H1 (cell line): ENCODE results near the gene P4HB. TPM values are rescaled to one million over a fixed set of nuclear protein-coding genes. Genes with fewer than 3 reads are reported as not detected.

Experiments
- CTCF ChIA-PET: fragments of 300-600 bp; sonication (Branson Sonifier 250); formaldehyde crosslinking; loops from one replicate; lab custom pipeline; 2021; ENCODE audit not compliant: partially characterized antibody; lab: Charles Lee
- POLR2A ChIA-PET: fragments of 300-600 bp; sonication (Branson Sonifier 250); formaldehyde crosslinking; loops from one replicate; lab custom pipeline; 2021; ENCODE audit warnings: inconsistent platforms; ENCODE audit not compliant: partially characterized antibody; lab: Charles Lee
- DNase-seq, 2 experiments: peaks; one replicate each; pipeline versions ENCODE4 v3.0.0 to v3.0.0-alpha.2; 2010 to 2022; ENCODE audit warnings: low spot score in 2 of 2, low read depth in 1 of 2, mixed read lengths in 1 of 2
- FAIRE-seq: peaks from 2 replicates; lab custom pipeline; 2011; peaks lifted over from hg19 to GRCh38; lab: Jason Lieb, UNC
- H2AFZ ChIP-seq: 2 replicates; pipeline ENCODE4 v1.8.1; 2012; ENCODE audit warnings: low read length, inconsistent platforms
- H2AK5ac ChIP-seq: 2 replicates; pipeline ENCODE4 v1.6.1; 2013; ENCODE audit warnings: low read depth, low read length
- H2BK120ac ChIP-seq: replicated peaks from 2 replicates; pipeline ENCODE3; 2013; ENCODE audit warnings: low read depth, low read length, inconsistent platforms
- H2BK12ac ChIP-seq: 2 replicates; pipeline ENCODE4 v1.6.1; 2013; ENCODE audit warnings: low read depth, low read length
- H2BK15ac ChIP-seq: 2 replicates; pipeline ENCODE4 v1.6.1; 2013; ENCODE audit warnings: low read length
- H2BK20ac ChIP-seq: 2 replicates; pipeline ENCODE4 v1.6.1; 2013; ENCODE audit warnings: low read length
- H2BK5ac ChIP-seq: 2 replicates; pipeline ENCODE4 v1.6.1; 2013; ENCODE audit warnings: low read depth, low read length
- H3K14ac ChIP-seq: 2 replicates; pipeline ENCODE4 v1.6.1; 2013; ENCODE audit warnings: inconsistent platforms; ENCODE audit not compliant: insufficient read length
- H3K18ac ChIP-seq: 2 replicates; pipeline ENCODE4 v1.6.1; 2013; ENCODE audit warnings: low read length; ENCODE audit errors: extremely low read depth
- H3K23ac ChIP-seq: 2 replicates; pipeline ENCODE4 v1.6.1; 2013; ENCODE audit warnings: inconsistent platforms; ENCODE audit not compliant: insufficient read length
- H3K23me2 ChIP-seq: 2 replicates; pipeline ENCODE4 v1.6.1; 2013; ENCODE audit warnings: low read depth, low read length
- H3K27ac ChIP-seq: 2 replicates; pipeline ENCODE4 v1.6.1; 2011; ENCODE audit warnings: low read depth, low read length, inconsistent platforms
- H3K27me3 ChIP-seq, 4 experiments: replicated peaks in 1 of 4; 1 replicate in 1 of 4; 2 replicates in 3 of 4; pipeline versions ENCODE4 v1.6.1 to v1.8.1; 2011 to 2013; ENCODE audit warnings: low read length in 3 of 4, mild to moderate bottlenecking in 3 of 4, inconsistent platforms in 2 of 4, mixed read lengths in 2 of 4, moderate library complexity in 1 of 4; ENCODE audit not compliant: control insufficient read depth in 3 of 4, insufficient read depth in 3 of 4; ENCODE audit errors: extremely low read depth in 1 of 4
- H3K36me3 ChIP-seq, 4 experiments: 2 replicates each; pipeline versions ENCODE4 v1.6.1 to v1.8.1; 2011 to 2013; ENCODE audit warnings: mild to moderate bottlenecking in 4 of 4, low read length in 3 of 4, moderate library complexity in 2 of 4, control low read depth in 1 of 4, inconsistent platforms in 1 of 4; ENCODE audit not compliant: insufficient read depth in 4 of 4, control insufficient read depth in 2 of 4
- H3K4ac ChIP-seq: replicated peaks from 2 replicates; pipeline ENCODE3; 2013; ENCODE audit warnings: low read length, low read depth, mixed read lengths, inconsistent platforms; ENCODE audit not compliant: insufficient read length
- H3K4me1 ChIP-seq, 4 experiments: replicated peaks in 1 of 4; 1 replicate in 1 of 4; 2 replicates in 3 of 4; pipeline versions ENCODE4 v1.6.1 to v1.8.1; 2011 to 2013; ENCODE audit warnings: low read length in 3 of 4, inconsistent platforms in 2 of 4, mixed read lengths in 1 of 4; ENCODE audit not compliant: insufficient read depth in 4 of 4, control insufficient read depth in 3 of 4
- H3K4me2 ChIP-seq, 2 experiments: 2 replicates each; pipeline versions ENCODE4 v1.6.1 to v1.8.1; 2011 to 2013; ENCODE audit warnings: low read depth in 2 of 2, low read length in 2 of 2, control low read depth in 1 of 2, inconsistent platforms in 1 of 2, mild to moderate bottlenecking in 1 of 2; ENCODE audit not compliant: insufficient read depth in 1 of 2
- H3K4me3 ChIP-seq, 4 experiments: fragments of 200-600, 300-600 bp in 1 of 4; sonication (generic), shearing (Covaris generic), sonication (Bioruptor Twin) in 1 of 4; 2 replicates each; pipeline versions ENCODE4 v1.5.1 to v1.8.1; 2011 to 2016; ENCODE audit warnings: low read length in 4 of 4, low read depth in 3 of 4, control low read depth in 2 of 4, inconsistent platforms in 2 of 4, mild to moderate bottlenecking in 2 of 4, mixed read lengths in 1 of 4, moderate library complexity in 1 of 4; ENCODE audit not compliant: insufficient read depth in 2 of 4; ENCODE audit errors: extremely low read depth in 1 of 4
- H3K56ac ChIP-seq: replicated peaks from 2 replicates; pipeline ENCODE3; 2013; ENCODE audit warnings: low read depth, mild to moderate bottlenecking, mixed read lengths, low read length, inconsistent platforms; ENCODE audit not compliant: insufficient read length
- H3K79me1 ChIP-seq: 2 replicates; pipeline ENCODE4 v1.6.1; 2013; ENCODE audit warnings: low read depth, low read length, control low read depth
- H3K79me2 ChIP-seq, 2 experiments: 2 replicates each; pipeline versions ENCODE4 v1.6.1 to v1.8.1; 2012 to 2013; ENCODE audit warnings: low read length in 2 of 2, mild to moderate bottlenecking in 2 of 2, inconsistent platforms in 1 of 2; ENCODE audit not compliant: insufficient read depth in 2 of 2, control insufficient read depth in 1 of 2
- H3K9ac ChIP-seq, 4 experiments: replicated peaks in 1 of 4; 1 replicate in 1 of 4; 2 replicates in 3 of 4; pipeline versions ENCODE4 v1.6.1 to v1.8.1; 2011 to 2013; ENCODE audit warnings: low read depth in 3 of 4, low read length in 3 of 4, control low read depth in 2 of 4, mild to moderate bottlenecking in 2 of 4, moderate library complexity in 2 of 4, inconsistent platforms in 1 of 4; ENCODE audit errors: extremely low read depth in 1 of 4
- H3K9me3 ChIP-seq, 2 experiments: 2 replicates each; pipeline versions ENCODE4 v1.6.1 to v1.8.1; 2012 to 2013; ENCODE audit warnings: mild to moderate bottlenecking in 2 of 2, moderate library complexity in 2 of 2, control low read depth in 1 of 2, inconsistent platforms in 1 of 2, low read depth in 1 of 2, low read length in 1 of 2, mixed read lengths in 1 of 2; ENCODE audit not compliant: insufficient read depth in 2 of 2
- H4K20me1 ChIP-seq, 2 experiments: replicated peaks in 1 of 2; 2 replicates each; pipeline versions ENCODE3 to v1.8.1; 2011 to 2013; ENCODE audit warnings: inconsistent platforms in 2 of 2, low read length in 2 of 2, mild to moderate bottlenecking in 1 of 2; ENCODE audit not compliant: insufficient read depth in 2 of 2, control insufficient read depth in 1 of 2
- H4K5ac ChIP-seq: 2 replicates; pipeline ENCODE4 v1.6.1; 2013; ENCODE audit warnings: low read length, low read depth, mixed read lengths, inconsistent platforms; ENCODE audit not compliant: insufficient read length
- H4K8ac ChIP-seq: 2 replicates; pipeline ENCODE4 v1.8.0; 2013; ENCODE audit warnings: mild to moderate bottlenecking, moderate library complexity, low read length, inconsistent platforms; ENCODE audit not compliant: insufficient read depth; ENCODE audit errors: extremely low read depth
- H4K91ac ChIP-seq: replicated peaks from 2 replicates; pipeline ENCODE3; 2013; ENCODE audit warnings: low read length, mixed read lengths, inconsistent platforms; ENCODE audit not compliant: insufficient read length
- CHD1 ChIP-seq: IDR thresholded peaks from 2 replicates; pipeline ENCODE4 v1.6.1; 2012; ENCODE audit warnings: low read depth, low read length, improper control_type of control experiment
- PHF8 ChIP-seq: fragments of 200-600 bp; sonication (generic); conservative IDR thresholded peaks from 2 replicates; pipeline ENCODE4 v1.7.1; 2012; ENCODE audit warnings: low read depth, mild to moderate bottlenecking, inconsistent platforms, low read length, moderate library complexity
- POU5F1 ChIP-seq: IDR thresholded peaks from 2 replicates; pipeline ENCODE4 v1.6.1; 2011; ENCODE audit warnings: low read depth, mild to moderate bottlenecking, low read length, moderate library complexity
- RBBP5 ChIP-seq: IDR thresholded peaks from 2 replicates; pipeline ENCODE4 v1.7.1; 2012; ENCODE audit warnings: low read depth, mild to moderate bottlenecking, inconsistent platforms, low read length, moderate library complexity, borderline replicate concordance
- RFX5 ChIP-seq: IDR thresholded peaks from 2 replicates; pipeline ENCODE4 v1.6.1; 2011; ENCODE audit warnings: low read depth, low read length, improper control_type of control experiment, borderline replicate concordance
- SAP30 ChIP-seq: fragments of 300-600 bp; sonication (generic); IDR thresholded peaks from 2 replicates; pipeline ENCODE4 v1.7.1; 2012; ENCODE audit warnings: low read length, moderate library complexity, mild to moderate bottlenecking, inconsistent platforms; ENCODE audit not compliant: insufficient read depth, insufficient replicate concordance
- SP2 ChIP-seq: IDR thresholded peaks from 2 replicates; pipeline ENCODE4 v1.6.1; 2012; ENCODE audit warnings: mild to moderate bottlenecking, low read length, inconsistent platforms
- SRF ChIP-seq: IDR thresholded peaks from 2 replicates; pipeline ENCODE4 v1.6.1; 2011; ENCODE audit warnings: mild to moderate bottlenecking, low read depth, low read length, moderate library complexity
- SUZ12 ChIP-seq: fragments of 200-600 bp; sonication (generic); IDR thresholded peaks from 2 replicates; pipeline ENCODE4 v1.6.1; 2012; ENCODE audit warnings: mild to moderate bottlenecking, inconsistent platforms, low read length, moderate library complexity, mixed read lengths
- TEAD4 ChIP-seq: IDR thresholded peaks from 2 replicates; pipeline ENCODE4 v1.6.1; 2012; ENCODE audit warnings: low read depth, low read length, inconsistent platforms, mixed read lengths
- WGBS, 2 experiments: shearing (Covaris generic) in 1 of 2; methylation state at CpG; one replicate each; pipeline versions ENCODE4 v1.1.6 to v1.1.7; 2013 to 2015; ENCODE audit warnings: low lambda C conversion rate in 2 of 2, mixed read lengths in 2 of 2, inconsistent platforms in 1 of 2, low coverage in 1 of 2, missing lambda C conversion rate in 1 of 2; ENCODE audit not compliant: insufficient replicate concordance in 2 of 2, insufficient coverage in 1 of 2, insufficient read length in 1 of 2; ENCODE audit errors: extremely low coverage in 1 of 2, missing lambda C conversion rate in 1 of 2; 5-methylcytosine and 5-hydroxymethylcytosine counted together
- polyA plus RNA-seq, 7 experiments: library from polyadenylated mRNA; depleted of rRNA in 3 of 7; stranded (reverse) in 5 of 7; unstranded in 2 of 7; fragments of >200 nt in 5 of 7; fragments of 200-250 nt in 2 of 7; gene quantifications; 1 replicate in 5 of 7; 2 replicates in 1 of 7; 4 replicates in 1 of 7; pipeline versions ENCODE4 v1.2.1 to v1.2.3, GENCODE V29; 2011 to 2013; ENCODE audit warnings: missing spikeins in 2 of 7, mixed read lengths in 2 of 7
- total RNA-seq: library from RNA; stranded (reverse); fragmentation: NEBNext Ultra II Directional; extraction: Animal tissue kit (Norgen Biotek cat#: 25700); gene quantifications from 2 replicates; pipeline ENCODE4 v1.2.1, GENCODE V29; 2021
- TF ChIP-seq, protein P1 (sequence below): IDR thresholded peaks from 2 replicates; pipeline ENCODE4 v1.6.1; 2011; ENCODE audit warnings: low read depth, mild to moderate bottlenecking, low read length; ENCODE audit not compliant: insufficient read depth

P4HB gene
- total and polyA plus RNA-seq, 2 of the 8 experiments (the other 6 are each of a cell fraction or from before 2014, with no cell fraction given): 41.4 to 379 TPM

GRCh38 chr17:81903415-81903831 is 43.1 kb upstream of the P4HB start:
- Histone ChIP-seq H3K23ac (no peak overlapping the region), H3K23me2 (peaks cover 6% of the 10 kb centered on the region; the same call in 1 of the 2 replicates), H2BK120ac (no peak overlapping the region), H3K4me2 (peak overlapping the region in 1 of 2 experiments; percentile 63; a peak in 1 of 4 replicates), H4K20me1 (peaks cover 5 to 14% of the 10 kb centered on the region in 2 experiments), H2AFZ (no peak overlapping the region), H3K18ac (no peak overlapping the region), H3K4me1 (peaks cover 0 to 8% (median 2%) of the 10 kb centered on the region in 4 experiments; a peak in 3 of 7 replicates), H3K56ac (no peak overlapping the region), H3K4ac (peak overlapping the region; percentile 78), H2BK20ac (no peak overlapping the region), H2AK5ac (no peak overlapping the region), H3K79me1 (no peaks in the 10 kb centered on the region; the same call in 1 of the 2 replicates), H3K9me3 (no peaks in the 10 kb centered on the region), H3K36me3 (peaks cover 2 to 6% (median 2%) of the 10 kb centered on the region in 4 experiments; a peak in 5 of 8 replicates), H3K79me2 (no peaks in the 10 kb centered on the region), H3K14ac (no peak overlapping the region), H4K5ac (no peak overlapping the region), H4K91ac (no peak overlapping the region), H2BK5ac (no peak overlapping the region), H4K8ac (no peak overlapping the region; the same call in 1 of the 2 replicates), H3K9ac (no peak overlapping the region), H2BK15ac (no peak overlapping the region), H2BK12ac (no peak overlapping the region), H3K4me3 (no peak overlapping the region), H3K27me3 (peaks cover 0 to 22% (median 14%) of the 10 kb centered on the region in 4 experiments; a peak in 5 of 7 replicates), H3K27ac (no peak overlapping the region)
- POLR2A ChIA-PET: interaction anchor here (0.8 to 4.0 kb wide), 9 partner anchors 8 to 54 kb away, joined by 3 to 29 read pairs (median 4); partner anchors contain the start of genes ALYREF, ANAPC11, MAFG and PCYT2
- WGBS, 2 experiments: 91% methylated on average over 10 of the region's 10 CpGs; no CpG with 5 or more reads in 1 of the 2 experiments
- CTCF ChIA-PET: no interaction called here
- FAIRE-seq: no peak
- no peak for DNase-seq
- no peak for TF ChIP-seq POU5F1
- TF ChIP-seq, protein P1, sequence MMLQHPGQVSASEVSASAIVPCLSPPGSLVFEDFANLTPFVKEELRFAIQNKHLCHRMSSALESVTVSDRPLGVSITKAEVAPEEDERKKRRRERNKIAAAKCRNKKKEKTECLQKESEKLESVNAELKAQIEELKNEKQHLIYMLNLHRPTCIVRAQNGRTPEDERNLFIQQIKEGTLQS: no peak
- no peak for TF ChIP-seq PHF8
- no peak for TF ChIP-seq RFX5
- TF ChIP-seq SRF: no peak
- TF ChIP-seq SUZ12: no peak
- no peak for TF ChIP-seq CHD1
- no peak for TF ChIP-seq RBBP5
- TF ChIP-seq SAP30: no peak
- no peak for TF ChIP-seq TEAD4
- TF ChIP-seq SP2: no peak
